GM21447 (cell line): Measurements from ENCODE around the gene PLLP.
A peak's percentile ranks its signal among the peaks of the same experiment; 100 is the strongest.

Experiments used
- ATAC-seq: cut with Tn5 transposase; IDR thresholded peaks from one replicate; pipeline ENCODE4 v1.9.1; 2021; ENCODE audit not compliant: unreplicated experiment

The PLLP gene

DNA sequence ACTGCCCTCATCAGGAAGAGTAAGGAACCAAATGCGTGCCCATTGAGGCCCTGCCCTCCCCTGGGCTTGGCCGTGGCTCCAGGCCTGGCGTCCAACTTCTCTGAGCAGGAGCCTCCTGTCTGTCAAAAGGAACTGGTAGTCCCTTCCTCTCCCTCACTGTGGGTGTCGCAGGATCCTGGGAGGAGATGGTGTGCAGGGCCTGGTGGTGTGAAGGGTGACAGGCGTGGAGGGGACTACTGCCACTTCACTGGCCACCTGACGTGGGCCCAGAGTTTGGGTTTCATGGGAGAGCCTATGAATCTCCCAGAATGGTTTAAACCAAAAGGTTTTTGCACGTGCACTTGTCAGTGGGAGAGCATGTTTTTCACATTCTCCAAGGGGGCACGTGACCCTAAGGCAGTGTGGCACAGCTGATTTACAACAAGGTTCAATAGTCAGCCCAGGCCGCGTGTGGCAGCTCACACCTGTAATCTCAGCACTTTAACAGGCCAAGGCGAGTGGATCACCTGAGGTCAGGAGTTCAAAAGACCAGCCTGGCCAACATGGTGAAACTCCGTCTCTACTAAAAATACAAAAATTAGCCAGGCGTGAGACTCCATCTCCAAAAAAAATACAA is 26.9 kb downstream of the PLLP start:
- no peak for ATAC-seq

DNA sequence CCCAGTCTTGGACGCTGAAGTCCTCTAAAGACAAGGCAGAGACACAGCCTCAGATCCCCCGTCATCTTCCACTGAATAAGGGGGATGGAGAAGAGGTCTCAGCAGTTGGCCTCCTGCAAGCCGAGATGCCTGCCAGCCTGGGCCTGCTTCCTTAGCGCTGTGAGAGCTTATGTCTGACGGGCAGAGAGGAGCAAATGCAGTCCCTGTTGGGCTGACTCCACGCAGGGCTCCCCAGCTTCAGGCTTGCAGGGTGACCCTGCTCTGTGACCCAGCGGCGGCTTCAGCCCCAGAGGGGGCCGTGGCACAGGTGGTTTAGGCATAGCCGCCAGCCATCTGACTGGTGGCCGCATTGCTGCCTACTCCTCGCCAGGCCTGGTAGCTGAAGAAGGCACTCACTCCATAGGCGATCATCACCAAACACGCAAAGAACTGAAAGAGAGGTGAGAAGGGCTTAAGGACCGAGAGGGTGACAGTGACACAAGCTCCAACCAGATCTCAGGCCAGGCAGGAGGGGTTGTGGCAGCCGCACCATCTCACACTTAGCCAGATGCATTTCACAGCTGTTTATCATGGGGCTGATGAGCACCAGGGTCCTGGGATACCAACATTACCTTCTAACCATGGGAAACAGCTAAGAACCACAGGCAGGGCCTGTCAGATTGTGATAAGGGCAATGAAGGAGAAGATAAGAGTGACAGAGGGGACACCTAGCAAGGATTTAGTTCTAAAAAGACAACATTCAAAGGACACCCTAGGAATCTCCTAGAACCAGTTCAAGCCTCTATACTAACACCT is 27.7 kb downstream of the PLLP start:
- no peak for ATAC-seq

DNA sequence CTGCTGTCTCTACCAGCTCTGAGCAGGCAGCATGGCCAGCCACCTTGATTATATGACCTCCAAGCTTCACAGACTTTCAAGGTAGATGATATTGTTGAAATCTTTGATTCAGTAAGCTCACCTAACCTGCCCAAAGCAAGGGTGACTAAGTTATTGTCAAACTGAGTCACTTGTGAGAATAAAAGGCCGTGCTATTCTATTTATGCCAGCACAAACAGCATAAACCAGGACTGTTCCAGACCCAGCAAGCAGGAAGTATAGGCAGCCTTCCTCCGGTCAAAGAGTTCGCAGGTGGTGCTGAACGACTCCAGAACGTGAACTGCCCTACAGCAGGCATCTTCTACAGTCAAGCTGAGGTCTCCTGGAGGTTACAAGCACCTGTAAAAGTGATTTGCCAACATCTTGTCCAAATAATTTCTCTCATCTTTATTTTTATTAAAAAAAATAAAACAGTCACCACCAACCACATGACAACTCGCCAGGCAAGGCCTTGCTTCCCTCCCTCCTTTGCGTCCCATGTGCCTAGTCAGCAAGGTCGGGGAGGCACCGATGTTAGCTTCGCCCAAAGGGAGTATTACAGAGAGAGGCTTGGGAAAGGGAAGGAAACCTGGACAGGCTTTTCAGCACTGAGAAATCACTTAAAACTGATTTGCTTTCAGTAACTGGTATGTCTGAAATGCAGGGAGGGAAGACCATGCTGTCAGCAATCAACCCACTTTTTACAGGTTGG is 28.6 kb downstream of the PLLP start:
- no peak for ATAC-seq

DNA sequence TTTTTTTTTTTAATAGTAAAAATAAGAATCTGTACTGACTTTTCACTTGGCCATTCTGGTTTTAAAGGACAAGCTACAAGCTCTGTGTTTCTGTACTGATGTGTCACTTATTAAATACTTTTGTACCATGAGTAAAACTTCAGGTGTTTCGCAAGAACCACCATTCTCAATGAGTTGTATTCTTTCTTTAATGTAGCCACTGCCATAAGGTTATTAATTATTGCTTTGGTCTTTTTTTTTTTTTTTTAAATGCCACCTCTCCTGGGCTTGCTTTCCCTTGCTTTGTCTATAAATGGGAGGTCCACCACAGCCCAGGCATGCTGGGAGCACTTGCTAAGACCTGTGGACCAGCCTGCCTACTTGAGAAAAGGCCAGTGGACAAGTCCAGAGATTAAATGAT is 31.0 kb downstream of the PLLP start:
- no peak for ATAC-seq

DNA sequence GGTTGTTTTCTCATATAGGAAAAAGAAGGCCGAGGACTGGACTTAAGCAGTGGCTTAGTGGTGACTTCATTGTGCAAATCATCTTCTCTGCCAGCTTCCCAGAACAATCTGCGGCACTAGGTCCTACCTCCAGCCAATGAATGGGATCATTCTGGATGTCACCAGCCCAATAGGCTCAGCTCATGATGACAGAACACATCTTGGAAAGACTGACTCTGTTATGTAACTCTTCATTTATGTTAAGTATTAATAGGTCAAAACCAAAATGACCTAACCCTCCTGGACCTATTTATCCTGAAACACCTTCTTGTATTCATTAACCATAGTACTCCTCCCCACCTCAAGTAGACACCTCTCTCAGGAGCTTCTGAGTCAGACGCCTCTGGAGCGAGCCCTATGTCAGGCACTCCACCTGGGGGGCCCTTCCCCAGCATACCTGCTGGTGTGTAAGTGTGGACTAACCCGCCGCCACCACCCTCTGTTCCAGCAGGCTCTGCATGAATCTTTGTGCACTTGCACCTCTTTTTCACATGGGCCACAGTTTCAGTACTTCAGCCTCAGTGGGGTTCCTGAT is 32.2 kb downstream of the PLLP start:
- no peak for ATAC-seq

DNA sequence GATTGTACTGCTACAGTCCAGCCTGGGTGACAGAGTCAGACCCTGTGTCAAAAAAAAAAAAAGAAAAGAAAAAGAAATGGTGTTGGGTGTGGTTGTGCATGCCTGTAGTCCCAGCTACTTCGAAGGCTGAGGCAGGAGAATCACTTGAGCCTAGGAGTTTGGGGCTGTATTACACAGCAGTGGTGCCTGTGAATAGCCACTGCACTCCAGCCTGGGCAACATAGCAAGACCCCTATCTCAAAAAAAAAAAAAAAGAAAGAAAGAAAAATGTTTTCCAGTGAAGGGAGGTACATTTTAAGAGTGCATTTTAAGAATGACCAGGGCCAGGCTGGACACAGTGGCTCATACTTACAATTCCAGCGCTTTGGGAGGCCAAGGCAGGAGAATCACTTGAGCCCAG is 33.1 kb downstream of the PLLP start:
- no peak for ATAC-seq

DNA sequence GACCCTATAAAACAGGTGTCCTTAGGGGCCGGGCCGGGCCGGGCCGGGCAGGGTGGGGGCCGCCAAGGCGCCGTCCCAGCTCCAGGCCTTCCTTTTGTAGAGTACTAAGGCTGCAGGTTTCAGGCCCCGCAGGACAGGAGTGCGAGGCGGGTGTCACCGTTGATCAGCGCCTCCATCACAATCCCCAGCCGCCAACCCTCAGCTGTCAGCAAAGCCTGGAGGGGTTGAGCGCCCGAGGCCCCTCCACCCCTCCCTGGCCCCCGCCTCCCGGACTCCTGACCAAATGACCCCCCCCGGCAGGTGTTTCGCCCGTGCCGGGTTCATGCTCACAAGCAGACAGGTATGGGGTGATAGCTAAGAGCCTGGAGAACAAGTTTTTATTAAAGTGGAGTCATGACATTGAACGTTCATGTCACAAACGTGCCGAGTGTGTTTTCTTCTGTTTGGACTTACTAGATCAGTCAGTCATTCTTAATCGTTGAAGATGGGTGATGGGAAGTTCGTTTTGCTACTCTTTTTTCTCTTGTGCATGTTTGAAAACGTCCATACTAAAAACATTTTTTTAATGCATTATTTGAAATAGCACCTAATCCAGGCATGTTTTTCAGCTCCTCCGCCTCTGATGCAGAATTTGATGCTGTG is 38.9 kb downstream of the PLLP start:
- peak; percentile 26 for ATAC-seq

DNA sequence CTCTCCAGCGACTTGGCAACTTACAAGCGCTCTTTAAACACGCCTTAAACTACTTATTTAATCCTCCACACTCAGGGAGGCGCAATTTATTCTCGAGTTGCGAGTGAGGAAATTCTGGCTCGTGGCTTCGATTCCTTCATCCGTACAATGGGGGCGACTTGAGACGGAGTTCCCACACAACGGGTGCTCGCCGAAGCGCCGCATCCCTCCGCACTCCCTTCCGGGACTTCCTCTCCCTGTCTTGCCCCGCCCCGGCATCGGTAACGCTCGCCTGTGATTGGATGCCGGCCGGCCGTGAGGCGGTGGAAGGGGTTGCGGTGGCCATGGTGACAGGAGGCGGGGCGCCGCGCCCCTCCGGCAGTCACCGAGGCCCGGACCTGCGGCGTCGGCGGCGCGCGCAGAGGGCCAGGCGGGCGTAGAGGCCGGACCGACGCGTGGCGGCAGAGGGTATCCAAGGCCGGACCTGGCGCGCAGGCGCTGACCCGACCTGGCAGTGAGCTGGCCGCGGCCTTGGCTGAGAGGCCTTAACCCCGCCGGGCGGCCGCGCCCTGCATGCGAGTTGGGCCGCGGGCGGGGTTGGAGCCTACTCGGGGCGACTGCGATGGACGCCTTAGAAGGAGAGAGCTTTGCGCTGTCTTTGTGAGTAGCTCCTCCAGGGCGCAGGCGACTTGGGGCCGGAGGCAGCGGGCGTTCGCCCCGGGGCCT is 39.6 kb downstream of the PLLP start, which contains the start of gene ARL2BP:
ARL2BP (plus strand) TSS at position 493 of the 705 bp plus-strand sequence; CDS start at position 602, 109 bp downstream.
- ATAC-seq: peak; percentile 95

DNA sequence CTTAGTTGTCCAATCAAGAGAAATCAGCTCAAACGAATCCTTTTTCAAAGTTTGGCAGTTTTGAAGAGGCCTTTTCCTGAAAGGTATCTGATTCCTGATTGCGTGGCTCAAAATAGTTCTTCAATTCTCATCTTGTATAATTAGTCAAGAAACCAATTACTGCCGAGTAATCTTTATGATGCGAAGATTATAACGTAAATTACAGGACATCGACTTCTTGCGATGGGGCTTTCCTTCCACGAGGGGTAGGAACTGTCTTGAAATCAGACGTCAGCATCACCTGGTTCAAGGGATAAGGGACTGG is 40.1 kb downstream of the PLLP start:
- ATAC-seq: peak; percentile 33

DNA sequence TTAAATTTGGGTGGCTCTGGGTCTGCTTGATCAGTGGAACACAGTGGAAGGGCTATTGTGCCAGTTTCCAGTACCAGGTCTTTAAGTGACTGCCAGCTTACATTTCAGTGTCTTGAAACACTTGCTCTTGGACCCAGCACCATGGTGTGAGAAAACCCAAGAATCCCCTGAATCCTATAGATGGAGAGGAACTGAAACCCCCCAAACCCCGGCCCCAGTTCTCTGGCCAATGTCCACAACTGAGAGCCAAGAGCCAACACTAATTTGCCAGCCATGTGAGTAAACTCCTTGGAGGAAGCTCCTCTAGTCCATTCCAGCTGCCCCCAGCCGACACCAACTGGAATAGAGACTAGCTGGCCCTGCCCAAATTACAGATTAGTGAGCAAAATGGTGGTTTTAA is 41.8 kb downstream of the PLLP start:
- no peak for ATAC-seq

DNA sequence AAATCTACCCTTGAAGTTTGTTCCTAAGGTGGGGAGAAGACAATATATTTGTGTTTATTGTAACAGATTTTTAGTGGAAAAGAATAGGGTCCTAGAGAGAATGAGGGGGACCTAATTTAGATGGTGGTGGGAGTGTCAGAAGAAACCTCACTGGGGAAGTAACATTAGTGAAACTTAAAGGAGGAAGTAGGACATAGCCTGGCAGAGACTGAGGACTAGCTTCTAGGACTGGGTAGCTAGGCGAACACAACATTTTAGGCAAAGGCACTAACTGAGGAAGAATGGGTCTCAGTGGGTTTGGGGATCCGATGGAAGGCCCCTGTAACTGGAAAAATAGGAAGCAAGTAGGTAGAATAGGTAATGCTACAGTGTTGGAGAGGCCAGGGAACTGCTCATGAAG is 43.6 kb downstream of the PLLP start:
- ATAC-seq: no peak

DNA sequence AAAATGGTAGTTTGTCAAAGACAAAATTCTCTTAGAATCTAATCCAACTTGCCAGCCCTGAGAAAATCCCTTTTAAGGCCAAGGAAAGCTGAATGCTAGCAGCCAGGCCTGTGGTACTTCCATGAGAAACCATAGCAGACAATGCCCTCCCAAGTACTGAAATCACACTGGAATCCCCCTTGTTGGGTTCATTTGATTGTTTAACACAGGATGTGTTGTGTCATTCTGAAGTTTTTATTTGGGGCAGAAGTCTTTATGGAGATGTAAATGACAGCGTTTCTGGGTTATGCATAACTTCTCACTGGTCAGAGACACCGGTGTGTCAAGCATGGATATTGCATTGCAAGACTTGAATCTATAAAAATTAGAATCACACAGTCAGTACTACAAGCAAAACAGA is 45.4 kb downstream of the PLLP start:
- ATAC-seq: no peak

DNA sequence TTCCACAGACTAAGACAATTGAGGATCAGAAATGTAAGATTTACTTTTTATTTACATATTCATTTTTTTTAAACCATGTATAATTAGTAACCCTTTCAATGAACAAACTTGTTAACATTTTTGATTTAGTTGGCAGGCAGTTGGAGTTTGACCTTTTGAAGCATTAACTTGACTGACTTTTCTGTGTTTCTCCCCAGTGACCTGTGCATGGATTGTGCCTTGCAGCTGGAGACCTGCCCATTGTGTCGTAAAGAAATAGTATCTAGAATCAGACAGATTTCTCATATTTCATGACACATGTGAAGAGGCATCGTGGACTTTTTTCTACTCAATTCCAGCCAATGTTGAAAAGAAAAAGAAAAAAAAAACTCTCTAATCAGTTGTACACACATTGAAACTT is 45.8 kb downstream of the PLLP start:
- ATAC-seq: no peak

DNA sequence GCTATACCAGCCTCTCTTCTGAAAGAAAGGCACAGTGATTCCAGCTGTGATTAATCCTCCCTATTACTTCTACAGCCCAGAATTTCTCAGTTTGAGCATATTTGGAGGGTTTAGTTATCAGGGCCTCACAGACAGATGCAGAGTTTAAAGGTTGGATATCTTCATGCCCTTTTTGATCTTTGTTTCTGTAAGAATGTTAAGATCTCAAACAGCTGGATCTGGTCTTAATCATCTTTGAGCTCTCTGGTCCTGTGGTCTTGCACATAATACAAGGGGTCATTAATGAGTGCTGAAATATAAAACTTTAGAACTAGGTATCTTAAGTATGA is 48.5 kb downstream of the PLLP start:
- no peak for ATAC-seq

DNA sequence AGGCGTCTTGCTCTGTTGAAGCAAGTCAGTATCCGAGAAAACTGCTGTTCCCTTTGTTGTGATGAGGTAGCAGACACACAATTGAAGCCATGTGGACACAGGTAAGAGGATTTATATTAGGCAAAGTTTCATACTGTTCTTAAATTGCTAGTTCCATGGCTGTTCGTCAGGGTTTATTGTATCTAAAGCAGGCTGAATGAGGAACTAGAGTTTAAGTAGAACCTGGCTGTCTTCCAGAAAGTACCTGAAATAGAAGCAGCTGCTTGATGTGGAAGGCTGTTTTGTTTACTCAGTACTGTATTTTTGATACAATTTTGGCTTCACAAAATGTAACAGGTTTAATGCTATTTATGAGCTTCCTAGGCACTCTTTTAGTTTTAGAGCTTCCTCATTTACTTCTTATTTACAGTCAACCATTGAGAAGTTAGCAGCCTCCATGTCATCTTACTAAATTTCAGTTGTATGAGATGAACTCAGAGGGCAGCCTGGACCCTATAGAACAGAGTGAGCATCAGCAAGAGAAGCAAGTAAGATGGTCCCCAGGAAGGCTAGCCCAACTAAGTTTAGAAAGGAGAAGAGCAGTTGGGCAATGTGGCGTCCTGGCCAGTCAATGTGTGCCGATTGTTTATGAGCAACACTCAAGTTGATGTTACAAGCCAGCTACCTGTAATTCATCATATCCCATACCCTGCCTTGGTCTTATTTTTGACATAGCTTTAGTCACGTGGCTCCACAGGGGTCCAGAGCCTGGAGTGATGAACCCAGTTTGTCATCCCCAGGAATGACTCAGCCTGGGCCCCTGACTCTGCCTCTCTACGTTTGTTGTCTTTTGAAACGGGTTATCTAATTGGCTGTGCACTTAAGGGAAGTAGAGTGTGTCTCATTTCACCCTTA is 49.1 kb downstream of the PLLP start:
- no peak for ATAC-seq

DNA sequence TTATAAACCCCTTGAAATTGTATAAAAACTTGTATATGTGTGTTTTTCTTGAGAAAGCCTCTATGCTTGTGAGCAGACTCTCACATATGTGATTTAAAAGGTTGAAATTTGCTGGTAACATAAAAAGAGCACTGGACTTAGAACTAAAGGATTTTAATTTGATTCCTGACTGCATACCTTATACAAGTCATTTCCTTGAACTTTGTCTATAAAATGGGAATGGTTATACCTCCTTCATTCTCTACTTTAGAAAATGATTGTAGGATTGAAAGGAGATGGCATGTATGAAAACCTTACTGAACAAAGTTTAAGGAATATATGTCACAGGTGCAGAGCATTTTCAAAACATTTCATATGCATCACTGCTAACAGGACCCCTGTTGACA is 49.8 kb downstream of the PLLP start:
- no peak for ATAC-seq

DNA sequence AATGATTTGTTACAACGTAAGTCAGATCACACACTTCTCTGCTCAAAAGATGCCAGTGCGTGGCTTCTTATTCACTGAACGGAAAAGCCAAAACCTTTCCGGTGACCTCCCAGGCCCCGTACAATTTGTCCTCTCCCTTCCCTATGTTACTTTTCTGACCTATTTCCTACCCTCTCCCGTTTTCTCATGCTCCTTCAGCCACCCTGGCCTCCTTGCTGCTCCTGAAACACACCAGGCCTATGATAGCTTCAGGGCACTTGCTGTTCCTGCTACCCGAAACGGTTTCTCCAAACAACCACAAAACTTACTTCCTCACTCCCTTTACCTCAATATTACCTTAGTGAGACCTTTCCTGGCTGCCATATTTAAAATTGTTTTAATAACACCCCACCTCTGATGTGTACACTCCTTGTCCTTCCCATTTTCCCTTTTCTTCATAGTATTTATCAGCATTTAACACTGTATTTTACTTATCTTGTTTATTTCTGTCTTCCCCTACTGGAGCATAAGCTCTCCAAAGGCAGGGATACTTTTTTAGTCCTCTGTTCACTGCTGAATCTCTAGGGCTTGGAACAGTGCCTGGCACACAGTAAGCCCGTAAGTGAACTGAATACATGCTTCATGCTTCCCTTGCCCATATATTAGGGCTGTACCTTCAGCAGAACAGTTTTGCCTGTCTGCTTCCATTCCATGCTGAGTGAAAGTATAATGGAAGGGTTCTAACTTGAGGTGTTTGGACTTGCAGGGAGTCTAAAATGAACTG is 50.3 kb downstream of the PLLP start:
- ATAC-seq: no peak

DNA sequence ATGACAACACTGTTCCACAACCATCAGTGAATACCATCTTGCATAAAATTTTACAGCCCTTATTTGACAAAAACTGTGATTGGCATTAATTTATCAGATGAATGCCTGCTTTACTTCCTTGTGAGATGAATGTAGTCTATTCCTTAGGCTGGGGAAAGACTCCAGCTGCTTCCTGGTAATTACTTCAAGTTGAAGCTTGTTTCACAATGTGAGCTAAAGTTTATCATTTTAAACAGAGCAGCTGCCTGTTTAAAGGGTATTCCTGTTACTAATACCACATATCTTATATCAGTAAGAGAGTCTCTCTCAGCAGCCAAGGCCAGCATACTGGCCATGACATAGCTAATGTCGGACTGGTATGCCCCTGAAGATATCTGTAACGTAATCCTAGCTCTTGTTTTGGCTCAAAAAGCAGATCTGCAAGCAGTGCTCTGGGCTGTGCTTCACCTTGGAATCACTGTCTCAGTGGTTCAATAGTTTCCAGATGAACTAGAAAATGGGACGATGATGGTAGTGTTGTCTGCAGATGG is 52.6 kb downstream of the PLLP start:
- no peak for ATAC-seq

DNA sequence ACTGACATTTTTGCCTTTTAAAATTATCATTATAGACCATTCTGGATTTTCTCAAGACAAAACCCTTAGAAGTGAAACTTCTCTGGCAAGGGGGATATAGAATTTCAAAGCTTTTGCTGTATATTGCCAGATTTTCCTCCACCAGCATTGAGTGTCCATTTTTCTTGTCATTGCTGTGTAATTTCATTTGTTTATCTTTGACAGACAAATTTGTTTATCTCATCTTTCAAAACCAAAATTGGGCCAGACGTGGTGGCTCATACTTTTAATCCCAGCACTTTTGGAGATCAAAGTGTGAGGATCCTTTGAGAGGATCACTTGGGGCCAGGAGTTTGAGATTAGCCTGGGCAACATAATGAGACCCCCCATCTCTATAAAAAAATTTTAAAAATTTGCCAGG is 55.4 kb downstream of the PLLP start:
- ATAC-seq: no peak
